ENCODE results near the gene GPS1.

GPS1 gene

GRCh38 chr17:82081966-82082365 is 30.3 kb downstream of the GPS1 start:
- intact Hi-C loops (cut with DNase I): no loop called here
- DNase-seq: no peak

GRCh38 chr17:82082456-82082855 is 30.8 kb downstream of the GPS1 start:
- DNase-seq: no peak
- intact Hi-C loops (cut with DNase I): no loop called here

- intact Hi-C loops (cut with DNase I): no loop called here
These were observed 31.3 kb downstream of the GPS1 start for GRCh38 chr17:82083009-82083408.

GRCh38 chr17:82083533-82084359 is 32.0 kb downstream of the GPS1 start:
- intact Hi-C loops (cut with DNase I): no loop called here
- DNase-seq: no peak

More at GRCh38 chr17:82083009-82083408, 31.3 kb downstream of the GPS1 start:
- DNase-seq: no peak

GRCh38 chr17:82084373-82085030 is 32.8 kb downstream of the GPS1 start:
- intact Hi-C loops (cut with DNase I): no loop called here
- peak in 20 of 42 donors; percentile 14 to 70 (median 50) for DNase-seq

- no peak for DNase-seq
- intact Hi-C loops (cut with DNase I): no loop called here
These were observed 33.5 kb downstream of the GPS1 start for GRCh38 chr17:82085031-82085861.

- intact Hi-C loops (cut with DNase I): no loop called here
- no peak for DNase-seq
These were observed 34.5 kb downstream of the GPS1 start for GRCh38 chr17:82085931-82086764.

- intact Hi-C loops (cut with DNase I): no loop called here
- no peak for DNase-seq
These were observed 35.5 kb downstream of the GPS1 start for GRCh38 chr17:82086941-82087906.

- DNase-seq: peak in 1 of 42 donors; percentile 11
These were observed 36.5 kb downstream of the GPS1 start for GRCh38 chr17:82087961-82088837.

GRCh38 chr17:82088838-82089722 is 37.4 kb downstream of the GPS1 start:
- intact Hi-C loops (cut with DNase I): no loop called here
- DNase-seq: peak in 1 of 42 donors; percentile 9

More at GRCh38 chr17:82087961-82088837, 36.5 kb downstream of the GPS1 start:
- intact Hi-C loops (cut with DNase I): no loop called here

- intact Hi-C loops (cut with DNase I): no loop called here
- DNase-seq: no peak
These were observed 38.2 kb downstream of the GPS1 start for GRCh38 chr17:82089723-82090548.

- intact Hi-C loops (cut with DNase I): no loop called here
- peak in 1 of 42 donors; percentile 10 for DNase-seq
These were observed 39.0 kb downstream of the GPS1 start for GRCh38 chr17:82090549-82091263.

- no peak for DNase-seq
- intact Hi-C loops (cut with DNase I): no loop called here
These were observed 39.8 kb downstream of the GPS1 start for GRCh38 chr17:82091264-82092066.

Data from head of caudate nucleus (tissue), 42 donors.